HG03045 (cell line): Measurements from ENCODE around the gene STXBP4.

Source experiments
- ATAC-seq: cut with Tn5 transposase; IDR thresholded peaks from one replicate; pipeline ENCODE4 v1.9.1; 2021; ENCODE audit warnings: mild to moderate bottlenecking, moderate library complexity; ENCODE audit not compliant: unreplicated experiment

The STXBP4 gene

DNA sequence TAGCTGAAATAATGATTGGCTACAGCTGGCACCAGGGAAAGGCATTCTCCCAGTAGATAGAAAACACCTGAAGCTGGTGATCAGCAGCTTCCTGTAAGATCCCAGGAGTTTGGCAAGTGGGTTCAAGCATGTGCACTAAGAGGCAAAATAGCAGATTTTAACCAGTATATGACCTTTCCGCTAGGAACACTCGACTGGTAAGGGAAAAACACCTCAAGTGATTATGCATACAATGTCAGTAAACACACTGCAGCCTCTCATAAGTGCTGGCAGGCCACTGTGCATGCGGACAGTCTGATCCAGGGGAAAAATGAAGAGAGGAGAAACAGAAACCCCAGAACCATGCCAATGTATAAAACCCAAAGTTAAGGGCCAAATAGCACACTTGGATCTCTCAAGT lies 247.1 kb downstream of the STXBP4 start:
- no peak for ATAC-seq

DNA sequence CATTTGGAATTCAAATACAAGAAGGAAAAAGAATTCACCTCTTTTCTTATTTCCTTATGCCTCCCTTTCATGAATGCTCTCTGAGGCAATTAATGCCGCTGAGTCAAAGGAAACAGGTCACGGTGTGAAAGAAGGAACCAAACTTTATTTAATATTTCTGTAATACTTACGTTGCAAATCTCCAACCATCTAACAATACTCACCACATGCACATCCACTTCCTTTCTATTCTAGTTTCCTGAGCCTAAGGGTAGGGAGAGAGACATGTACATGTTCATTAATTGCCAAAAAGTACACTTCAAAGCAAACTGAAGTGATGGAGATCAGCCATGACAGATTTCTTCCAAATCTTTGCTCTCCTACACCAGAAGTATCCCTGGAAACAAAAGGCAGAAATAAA lies 248.3 kb downstream of the STXBP4 start:
- ATAC-seq: no peak

DNA sequence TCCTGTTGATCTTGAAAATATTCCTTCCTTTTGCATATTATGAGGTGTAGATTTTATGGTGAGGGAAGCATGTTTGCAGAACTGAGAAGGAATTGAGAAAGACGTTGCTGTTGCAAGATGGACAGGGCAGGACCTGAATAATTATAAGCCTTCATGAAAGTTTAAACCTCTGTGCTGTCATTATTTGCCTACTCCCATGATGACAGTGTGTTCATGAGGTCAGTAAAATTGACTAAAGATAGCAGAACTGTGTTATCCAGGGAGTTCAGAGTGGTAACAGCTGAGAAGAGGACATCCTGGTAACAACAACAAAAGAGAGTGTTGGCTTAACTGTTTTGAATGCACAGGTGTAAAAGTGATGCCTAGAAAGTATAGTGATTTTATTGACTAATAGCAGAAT lies 250.9 kb downstream of the STXBP4 start:
- no peak for ATAC-seq

DNA sequence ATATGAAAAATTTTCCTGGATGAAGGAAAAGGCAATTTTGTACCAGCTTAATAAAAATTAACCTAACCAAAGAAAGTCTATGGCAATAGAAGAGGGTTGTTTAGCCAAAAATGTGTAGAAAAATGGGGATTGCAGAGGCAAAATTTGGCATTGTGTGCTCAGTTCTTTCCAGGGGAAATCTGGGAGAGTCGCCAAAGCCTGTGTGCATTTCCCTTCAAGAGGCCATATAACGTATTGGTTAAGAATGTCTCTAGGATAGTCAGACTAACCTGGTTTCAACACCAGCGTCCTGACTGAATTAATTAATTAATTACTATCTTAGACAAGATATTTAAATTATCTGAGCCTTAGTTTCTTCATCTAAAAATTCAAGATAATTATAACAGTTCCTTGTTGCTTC lies 251.4 kb downstream of the STXBP4 start:
- no peak for ATAC-seq
